HG02870 (cell line): ENCODE results near the gene SORL1.

Experiments
- ATAC-seq: cut with Tn5 transposase; IDR thresholded peaks from one replicate; pipeline ENCODE4 v1.9.1; 2021; ENCODE audit warnings: mild to moderate bottlenecking, moderate library complexity; ENCODE audit not compliant: unreplicated experiment

The SORL1 gene

DNA sequence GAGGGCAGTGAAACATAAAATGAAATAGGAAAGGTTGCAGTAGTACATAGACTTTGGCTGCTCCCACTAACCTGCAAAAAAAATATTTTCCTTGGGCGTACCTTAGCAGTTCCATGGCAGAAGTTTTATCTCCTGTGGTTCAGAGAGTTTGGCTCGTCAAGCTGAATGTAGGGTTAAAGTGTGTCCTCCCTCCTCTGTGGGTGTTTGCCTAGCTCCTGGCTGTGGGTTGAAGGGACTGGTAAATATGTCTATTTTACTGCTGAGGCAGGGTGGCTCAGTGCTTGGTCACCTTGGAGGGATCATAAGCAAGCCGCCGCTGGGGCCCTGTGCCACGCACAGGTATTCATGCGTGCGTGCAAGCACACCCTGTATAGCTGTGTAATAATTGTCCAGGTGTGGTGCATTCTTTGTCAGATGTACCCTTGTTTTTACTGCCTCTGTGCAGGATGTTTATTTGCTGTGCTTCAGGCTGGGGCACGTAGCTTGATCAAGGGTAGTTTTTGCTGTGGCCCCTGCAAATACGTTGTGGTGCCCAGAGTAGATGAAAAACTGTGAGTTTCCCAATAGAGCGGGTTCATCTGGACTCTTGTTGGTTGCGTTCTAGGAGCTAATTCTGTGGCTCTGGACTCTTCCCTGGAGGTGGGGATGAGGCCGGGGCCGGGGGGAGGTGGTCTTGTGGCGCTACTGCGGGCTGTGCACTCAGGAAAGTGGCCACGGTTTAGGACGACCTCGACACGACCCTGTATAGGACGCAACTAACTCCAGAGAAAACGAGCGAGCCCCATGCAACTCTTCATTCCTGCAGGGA is 732 bp upstream of the SORL1 start:
- ATAC-seq: peak; percentile 2

DNA sequence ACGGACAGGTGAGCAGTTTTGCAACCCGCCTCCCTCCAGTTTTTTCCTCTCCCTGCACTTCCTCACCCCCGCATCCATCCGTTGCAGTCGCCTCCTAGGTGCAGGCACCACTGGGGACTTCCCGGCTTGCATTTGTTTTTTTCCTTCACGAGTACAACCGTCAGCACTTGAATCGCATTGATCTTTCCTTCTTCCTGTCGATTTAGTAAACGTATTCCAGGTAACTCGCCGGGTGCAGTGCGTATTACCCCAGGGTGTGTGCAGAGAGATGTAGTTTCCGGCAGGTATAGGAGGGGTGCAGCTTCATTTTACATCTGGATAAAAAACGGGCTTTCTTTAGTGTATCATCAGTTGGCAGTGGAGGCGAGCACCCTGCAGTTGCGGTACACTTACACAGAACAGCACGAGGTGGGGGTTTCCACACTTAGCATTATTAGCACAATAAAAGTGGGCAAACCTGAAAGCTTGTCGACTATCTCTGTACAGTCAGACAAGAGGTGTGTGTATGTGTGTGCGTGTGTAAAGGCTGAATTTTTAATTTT is 566 bp downstream of the SORL1 start, which contains the start of gene SORL1-AS1:
TSS of gene SORL1-AS1 (minus strand) at position 359 of the 542 bp plus-strand sequence.
- ATAC-seq: peak; percentile 30

DNA sequence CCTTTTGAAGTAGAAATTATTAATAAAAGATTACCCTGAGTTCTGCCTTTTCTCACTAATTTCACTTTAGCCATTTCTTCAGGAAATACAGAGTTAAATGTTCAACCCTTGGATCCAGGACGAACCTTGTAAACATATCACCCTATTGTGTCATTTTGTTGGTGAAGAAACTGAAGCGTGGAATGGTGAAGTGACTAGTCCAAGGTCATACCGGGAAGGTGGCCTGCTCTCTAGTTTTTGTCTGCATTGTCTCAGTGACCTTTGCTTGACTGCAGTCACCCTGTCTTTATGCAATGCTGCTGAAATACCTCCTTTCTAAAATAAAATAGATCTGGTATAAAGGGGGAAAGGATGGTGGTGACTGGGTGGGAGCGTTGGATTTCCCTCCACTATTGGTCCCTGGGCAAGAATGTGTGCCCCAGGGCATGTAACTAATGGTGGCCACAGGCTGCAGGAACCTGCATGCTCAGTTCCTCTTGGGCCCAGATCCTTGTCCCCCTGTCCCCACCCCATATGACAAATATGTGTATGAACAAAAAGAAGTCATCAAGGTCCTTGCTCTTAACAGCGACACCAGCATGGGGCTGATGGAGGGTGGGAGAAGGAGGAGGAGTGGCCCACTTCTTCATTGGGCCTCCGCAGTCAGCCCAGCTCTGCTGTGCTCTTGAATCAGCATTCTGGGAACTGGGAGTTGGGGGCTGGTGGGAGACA is 1.6 kb downstream of the SORL1 start:
- no peak for ATAC-seq

DNA sequence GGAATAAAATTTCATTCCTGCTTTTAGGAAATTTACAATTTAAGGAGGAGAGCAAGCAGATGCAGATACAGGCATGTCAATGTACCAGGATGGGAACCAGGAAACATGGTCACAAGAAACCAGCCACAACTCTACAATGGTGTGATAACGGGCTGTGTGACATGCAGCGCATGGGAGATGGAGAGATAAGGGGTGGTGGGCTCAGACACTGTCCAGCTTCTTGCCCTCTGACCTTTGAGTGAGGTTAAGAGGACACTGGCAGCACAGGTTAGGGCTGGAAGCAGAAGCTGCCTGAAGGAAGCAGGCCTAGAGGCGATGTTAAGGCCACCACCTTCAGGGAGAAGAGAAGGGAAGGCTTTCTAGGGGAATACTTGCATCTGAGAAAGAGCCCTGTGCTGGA is 3.0 kb downstream of the SORL1 start:
- no peak for ATAC-seq

DNA sequence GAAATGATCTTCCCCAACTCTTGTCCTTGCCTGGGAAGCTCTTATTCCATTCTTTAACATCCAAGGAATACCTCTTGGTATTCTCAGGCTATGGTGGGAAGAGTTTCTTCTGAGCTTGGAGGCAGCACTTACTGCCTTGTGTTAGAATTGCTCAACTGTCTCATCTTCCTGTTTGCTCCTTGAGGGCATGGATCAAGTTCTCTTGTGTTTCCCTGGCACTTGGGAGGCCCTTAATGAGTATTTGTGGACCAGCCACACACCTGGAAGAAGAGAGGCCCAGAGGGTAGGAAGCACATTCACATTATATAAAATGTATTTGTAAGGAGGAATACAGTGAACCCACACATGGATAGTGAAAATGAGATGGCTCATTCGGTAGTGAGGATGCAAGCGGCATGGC is 4.0 kb downstream of the SORL1 start:
- no peak for ATAC-seq

DNA sequence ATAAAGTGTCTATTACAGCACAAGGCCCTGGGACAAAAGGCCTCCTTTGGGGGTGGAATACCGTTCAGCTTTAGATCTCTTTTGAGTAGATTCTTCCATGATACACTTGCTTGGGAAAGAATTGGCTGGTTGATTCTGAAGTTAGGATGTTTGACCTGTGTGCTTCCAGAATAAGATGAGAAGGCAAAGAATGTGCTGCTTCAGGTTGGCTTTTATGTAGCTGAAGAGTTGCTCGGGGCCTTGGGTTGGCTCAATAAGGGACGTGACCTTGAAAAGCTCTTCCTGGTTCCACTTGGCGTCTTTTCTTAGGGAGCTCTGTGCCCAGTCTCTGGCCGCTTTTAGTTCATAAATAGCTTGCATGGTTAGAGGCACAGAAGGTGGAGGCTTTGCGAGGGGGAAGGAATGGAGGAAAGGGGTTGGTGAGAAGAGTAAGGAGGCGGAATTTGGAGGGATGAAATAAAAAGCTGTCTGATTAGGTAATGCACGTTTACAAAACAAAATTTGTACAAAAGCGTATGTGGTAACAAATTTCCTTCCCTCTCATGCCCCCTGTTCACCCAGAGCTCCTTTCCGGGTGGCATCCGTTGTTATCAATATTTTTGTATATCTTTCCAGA is 4.8 kb downstream of the SORL1 start:
- no peak for ATAC-seq

DNA sequence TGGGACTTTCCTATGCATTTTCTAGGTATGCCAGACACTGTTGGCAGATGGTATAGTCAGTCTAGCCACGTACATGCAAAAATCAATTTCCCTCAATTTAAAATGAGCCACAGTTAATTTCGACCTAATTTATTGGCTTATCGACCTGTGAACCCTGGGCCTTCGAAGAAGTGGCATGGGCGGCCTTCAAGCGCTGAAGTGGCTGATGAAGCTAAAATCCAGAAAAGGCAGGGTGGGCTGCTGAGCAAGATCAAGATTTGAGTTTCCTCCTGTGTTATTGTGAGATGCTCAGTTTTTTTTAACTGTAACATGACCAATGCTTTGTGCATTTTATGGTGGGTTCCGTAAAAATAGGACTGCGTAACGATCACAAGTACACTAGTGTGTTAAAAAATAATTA is 6.4 kb downstream of the SORL1 start:
- ATAC-seq: no peak

DNA sequence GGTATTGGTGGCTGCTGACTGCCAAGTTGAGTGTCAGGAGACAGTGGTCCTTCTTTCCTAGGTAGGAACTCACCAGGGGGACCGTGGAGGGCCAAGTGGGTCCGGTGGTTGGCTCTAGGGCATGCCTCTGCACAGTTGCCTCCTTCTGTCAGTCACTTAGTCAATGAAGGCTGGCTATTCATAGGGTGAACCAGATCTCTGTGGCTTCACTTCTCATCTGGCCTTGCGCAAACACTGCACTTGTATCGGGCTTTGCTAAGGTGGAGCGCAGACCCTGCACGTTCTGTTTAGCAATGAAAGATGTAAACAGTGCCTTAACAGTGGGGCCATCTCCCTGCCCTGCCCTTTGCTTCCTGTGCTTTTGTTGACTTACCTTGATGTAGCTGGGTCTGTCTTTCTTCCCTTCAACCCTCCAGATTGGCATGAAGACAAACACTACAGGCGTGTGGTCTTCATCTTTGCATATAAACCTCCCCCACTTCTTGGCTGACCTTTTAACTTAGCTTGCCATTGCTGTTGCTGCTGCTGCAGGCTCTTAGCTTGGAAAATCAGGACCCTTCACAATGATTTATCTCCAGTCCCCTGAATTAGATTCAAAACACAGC is 7.4 kb downstream of the SORL1 start:
- ATAC-seq: no peak

DNA sequence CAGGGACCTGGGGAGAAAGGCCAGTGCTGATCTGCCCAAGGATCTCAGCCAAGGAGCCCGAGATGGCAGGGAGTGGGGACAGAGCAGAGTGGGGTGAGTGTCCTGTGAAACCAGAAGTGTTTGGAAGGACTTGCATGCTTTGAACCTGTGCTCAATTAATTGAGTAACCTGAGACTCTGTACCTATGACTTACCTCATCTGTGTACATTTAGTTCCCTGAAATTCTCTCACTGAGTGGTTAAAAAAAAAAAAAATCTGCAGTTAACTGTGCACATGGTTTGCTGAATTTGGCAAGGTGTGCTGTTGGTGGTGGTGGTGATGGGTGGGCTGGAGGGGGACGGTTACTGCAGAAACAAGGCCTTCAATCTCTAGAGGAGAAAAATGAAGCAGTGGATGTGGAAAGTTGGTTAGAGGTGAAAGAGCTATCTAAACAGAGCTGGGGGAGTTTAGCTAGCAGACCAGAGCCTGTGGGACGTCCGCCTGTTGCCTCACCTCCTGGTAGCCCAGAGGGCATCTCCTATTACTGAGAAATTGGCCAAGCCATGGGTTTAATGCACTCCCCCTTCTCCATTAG is 8.9 kb downstream of the SORL1 start:
- ATAC-seq: no peak

DNA sequence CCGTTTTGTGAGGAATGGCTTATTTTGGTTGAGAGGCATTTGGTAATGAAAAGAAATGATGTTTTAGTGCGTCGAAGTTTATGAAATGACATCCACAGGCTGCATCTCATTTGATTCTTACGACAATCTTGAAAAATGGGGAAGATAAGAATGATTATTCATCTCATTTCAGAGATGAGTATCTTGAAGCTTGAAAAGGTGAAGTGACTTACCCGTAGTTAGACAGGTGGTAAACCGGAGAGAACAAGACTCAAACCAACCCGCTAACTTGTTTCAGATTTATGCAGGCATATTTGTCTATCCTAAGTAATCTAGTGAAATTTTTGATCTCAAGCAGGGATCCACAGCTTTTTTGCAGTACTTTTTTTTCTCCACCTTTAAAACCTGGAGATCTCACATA is 9.7 kb downstream of the SORL1 start:
- no peak for ATAC-seq

DNA sequence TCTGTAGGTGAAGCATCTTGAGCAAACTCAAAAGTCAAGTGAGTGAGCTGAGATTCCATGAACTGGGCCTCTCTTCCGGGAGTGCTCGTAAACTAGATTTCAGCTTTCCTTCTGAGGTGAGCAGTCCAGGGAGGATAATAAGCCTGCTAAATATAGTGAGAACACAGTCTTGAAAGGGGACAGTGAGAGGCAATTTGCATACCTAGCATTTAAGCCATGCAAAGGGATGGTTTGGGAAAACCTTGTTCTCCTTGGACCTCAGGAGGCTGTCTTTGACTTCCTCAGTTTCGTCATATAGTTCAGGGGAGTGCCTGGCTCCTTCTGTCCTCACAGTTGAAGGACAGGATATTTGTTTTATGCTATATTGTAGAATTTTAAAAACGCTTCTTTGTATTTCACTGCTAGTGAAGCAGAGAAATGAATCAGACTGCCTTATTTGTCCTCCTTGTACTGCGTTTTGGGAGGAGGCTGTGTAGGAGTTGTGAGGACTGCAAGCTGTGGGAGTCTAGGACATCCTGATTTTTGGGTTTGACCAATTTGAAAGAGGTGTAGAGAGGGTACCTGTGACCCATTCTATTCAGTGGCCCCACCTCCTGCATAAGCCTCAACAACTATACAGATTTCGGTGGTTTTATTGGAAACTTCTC is 11.7 kb downstream of the SORL1 start:
- ATAC-seq: no peak

DNA sequence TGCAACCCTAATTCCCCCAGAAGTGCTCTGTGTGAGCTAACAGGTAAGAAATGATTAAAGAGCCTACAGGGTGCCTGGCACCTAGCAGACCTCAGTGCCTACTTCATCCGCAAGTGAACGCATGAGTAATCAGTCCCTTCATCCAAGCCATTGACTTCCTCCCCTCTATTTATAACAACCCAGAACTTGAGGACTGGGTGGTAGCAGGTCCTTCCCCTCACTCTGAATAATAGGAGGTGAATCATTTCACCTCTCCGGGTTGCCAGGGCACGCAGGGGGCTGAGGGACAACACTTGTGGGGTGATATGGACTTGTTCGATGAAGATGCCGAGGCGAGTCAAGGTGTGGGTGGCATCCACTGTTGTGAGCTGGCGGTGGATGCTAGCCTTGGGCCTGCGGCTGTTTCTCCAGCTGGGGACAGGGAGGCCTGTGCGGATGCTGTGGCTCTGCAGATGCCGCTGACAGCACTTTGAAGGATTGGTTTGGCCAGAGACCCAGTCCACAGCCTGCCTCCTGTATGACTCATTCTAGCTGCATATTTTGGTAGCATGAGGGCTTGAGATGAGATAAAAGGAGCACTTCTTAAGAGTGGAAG is 12.3 kb downstream of the SORL1 start:
- peak; percentile 37 for ATAC-seq

DNA sequence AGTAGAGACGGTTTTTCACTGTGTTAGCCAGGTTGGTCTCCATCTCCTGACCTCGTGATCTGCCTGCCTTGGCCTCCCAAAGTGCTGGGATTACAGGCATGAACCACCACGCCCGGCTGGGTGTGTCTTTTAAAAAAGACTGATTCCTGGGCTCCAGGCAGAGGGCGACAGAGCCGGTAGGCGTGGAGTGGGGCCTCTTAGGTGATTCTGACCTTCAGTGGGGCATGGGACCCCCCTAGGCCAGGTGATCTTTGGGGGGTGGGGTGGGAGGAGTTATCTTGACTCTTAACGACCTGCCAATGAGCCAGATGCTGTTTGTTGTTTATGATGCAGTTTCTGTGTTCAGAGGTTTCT is 13.6 kb downstream of the SORL1 start:
- no peak for ATAC-seq

DNA sequence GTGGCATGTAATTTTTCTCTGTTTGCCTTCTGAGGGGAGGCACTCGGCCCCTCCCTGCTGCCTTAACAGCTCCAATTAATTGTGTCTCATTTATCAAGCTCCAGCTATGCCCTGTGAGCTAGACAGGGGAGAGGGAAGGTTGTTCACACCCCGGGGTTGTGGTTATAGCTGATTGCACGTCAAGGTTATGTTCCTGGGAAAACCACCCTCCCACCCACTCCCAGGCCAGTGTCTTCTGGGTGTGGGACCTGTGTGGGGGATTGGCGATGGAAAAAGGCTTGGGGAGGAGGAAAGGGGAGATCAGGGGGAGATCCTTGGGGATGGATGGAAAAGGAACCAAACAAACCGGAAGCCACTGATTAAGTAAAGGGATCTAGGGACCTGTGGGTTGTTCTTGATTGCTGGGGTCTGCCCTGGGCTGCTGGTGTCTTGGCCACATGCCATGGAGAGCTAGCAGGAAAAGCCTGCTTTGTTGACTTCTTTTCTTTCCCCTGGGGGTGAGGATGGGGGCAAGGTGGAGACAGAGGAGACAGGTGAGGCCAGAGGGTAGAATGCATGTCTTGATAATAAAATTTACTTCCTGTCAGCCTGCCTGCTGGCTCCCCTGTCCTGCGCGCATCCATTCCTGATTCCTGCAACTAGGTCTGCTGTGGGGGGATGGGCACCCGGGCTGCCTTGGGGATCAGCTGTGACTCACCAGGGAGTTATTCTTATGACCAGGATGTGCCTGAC is 14.1 kb downstream of the SORL1 start:
- ATAC-seq: no peak

DNA sequence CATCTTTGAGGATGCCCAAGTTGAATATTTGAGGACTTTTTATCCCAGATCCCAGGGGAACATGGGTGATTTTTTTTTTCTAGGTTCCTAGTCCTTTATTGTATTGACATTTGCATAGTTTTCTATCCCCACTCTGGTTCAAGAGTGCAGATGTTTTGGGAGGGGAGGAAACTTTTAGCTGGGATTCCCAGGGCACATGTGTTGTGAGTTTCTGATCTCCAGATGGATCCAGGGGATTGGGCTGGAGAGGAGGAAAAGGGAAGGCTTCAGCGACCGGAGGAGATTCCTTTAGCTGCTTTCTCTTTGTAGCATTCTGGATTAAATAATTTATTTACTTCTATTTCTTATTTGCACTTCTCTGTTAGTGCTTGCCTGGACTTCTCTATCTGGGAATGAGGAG is 15.4 kb downstream of the SORL1 start:
- ATAC-seq: no peak

DNA sequence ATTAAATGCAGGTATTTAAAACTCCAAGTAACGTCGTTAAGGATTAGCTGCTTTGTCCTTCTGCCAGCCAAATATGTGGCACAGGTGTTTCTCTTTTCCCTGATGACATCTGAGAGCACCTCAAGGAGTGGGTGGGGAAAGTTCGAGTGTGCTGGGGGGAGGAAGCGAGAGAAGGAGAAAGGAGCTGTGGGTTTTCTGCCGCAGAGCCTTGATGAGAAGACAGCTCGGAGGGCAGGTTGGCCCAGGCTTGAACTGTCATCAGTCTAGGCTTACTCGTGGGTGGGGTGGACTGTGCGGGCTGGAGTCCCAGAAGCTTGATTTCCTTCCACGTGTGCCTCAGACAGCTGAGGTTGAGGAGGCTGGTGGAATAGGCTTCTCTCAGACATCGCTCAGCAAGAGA is 15.9 kb downstream of the SORL1 start:
- peak; percentile 65 for ATAC-seq

DNA sequence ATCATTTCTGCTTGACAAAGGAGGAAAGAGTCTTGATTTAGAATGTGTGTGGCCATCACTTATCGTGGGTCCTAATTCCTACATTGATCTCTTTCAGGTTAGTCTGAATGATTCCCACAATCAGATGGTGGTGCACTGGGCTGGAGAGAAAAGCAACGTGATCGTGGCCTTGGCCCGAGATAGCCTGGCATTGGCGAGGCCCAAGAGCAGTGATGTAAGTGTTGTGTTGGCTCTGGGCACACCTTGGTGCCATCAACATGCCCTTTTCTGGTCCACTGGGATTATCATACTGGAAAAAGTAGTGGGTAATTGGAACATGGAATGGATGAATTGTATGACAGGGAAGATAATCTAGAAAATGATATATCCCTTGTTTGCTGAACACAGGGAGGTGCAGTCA is 17.8 kb downstream of the SORL1 start:
- ATAC-seq: no peak

DNA sequence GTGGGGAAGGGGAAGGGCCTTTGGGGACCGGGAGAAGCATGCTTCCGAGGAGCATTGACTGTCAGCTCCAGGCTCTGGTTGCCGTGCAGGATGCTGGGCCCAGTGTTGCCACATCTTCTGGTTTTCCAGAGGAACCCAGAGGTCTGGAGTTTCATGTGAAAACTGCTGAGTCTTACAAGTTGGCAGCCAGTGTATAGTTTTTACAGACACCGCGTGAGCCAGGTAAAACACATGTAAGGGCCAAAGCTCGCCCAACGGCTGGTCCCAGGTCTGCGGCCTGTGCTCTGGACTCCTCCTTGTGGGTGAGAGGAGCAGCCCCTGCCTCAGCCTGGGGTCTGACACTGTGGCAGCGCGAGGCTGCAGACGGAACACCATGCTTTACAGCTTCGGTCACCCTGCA is 19.1 kb downstream of the SORL1 start:
- no peak for ATAC-seq

DNA sequence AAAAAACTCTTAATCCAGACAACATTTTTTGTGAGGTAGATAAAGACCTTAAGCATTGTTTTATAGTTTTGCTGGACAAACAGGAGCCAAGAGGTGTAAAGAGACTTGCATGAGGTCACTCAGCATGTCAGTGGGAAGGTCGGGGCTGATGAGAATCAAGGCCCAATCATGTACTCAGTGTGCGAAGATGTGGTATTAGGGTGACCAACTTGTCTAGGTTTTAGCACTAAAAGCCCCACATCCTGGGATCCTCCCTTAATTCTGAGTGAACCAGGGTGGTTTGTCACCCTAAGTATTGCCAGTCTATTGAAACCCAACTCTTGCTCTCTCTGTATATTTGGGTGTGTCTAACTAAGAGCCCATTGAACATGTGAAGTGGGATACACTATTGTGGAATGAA is 20.2 kb downstream of the SORL1 start:
- no peak for ATAC-seq
